HEK293 (cell line): ENCODE results near the gene SELPLG.
"Not testable (repeated sequence)": the region's sequence is repeated elsewhere in the genome, so short reads cannot be mapped to it uniquely, and the experiment has no call there.

Source experiments
- CTCF ChIA-PET: fragments of 350-600 bp; formaldehyde crosslinking; extraction: SDS; loops from one replicate; lab custom pipeline; 2021; ENCODE audit warnings: antibody characterized with exemption; lab: Yijun Ruan, JAX
- POLR2A ChIA-PET: fragments of 300-600 bp; formaldehyde crosslinking; extraction: SDS; loops from one replicate; lab custom pipeline; 2020; ENCODE audit warnings: antibody characterized with exemption, inconsistent platforms; lab: Yijun Ruan, JAX
- H3K27ac ChIP-seq: fragments of 200-500 bp; sonication (Bioruptor generic); 2 replicates; pipeline ENCODE4 v1.5.1; 2014; ENCODE audit warnings: low read depth, low read length, control low read depth, inconsistent platforms; ENCODE audit errors: extremely low read depth
- H3K36me3 ChIP-seq, 2 experiments: fragments of 200-500 bp in 1 of 2; sonication (Bioruptor generic) in 1 of 2; 1 replicate in 1 of 2; 2 replicates in 1 of 2; pipeline ENCODE4 v1.5.1; 2014 to 2017; ENCODE audit warnings: inconsistent platforms in 2 of 2, low read length in 2 of 2; ENCODE audit not compliant: control insufficient read depth in 2 of 2, insufficient read depth in 1 of 2
- H3K4me1 ChIP-seq: fragments of 200-500 bp; sonication (Bioruptor generic); 2 replicates; pipeline ENCODE4 v1.5.1; 2014; ENCODE audit warnings: mild to moderate bottlenecking, low read length, inconsistent platforms; ENCODE audit not compliant: control insufficient read depth, insufficient read depth
- H3K4me3 ChIP-seq: 2 replicates; pipeline ENCODE4 v1.5.1; 2011; ENCODE audit warnings: low read depth, mild to moderate bottlenecking, control low read depth, low read length, moderate library complexity
- H3K9me3 ChIP-seq: fragments of 200-500 bp; sonication (Bioruptor generic); 2 replicates; pipeline ENCODE4 v1.5.1; 2014; ENCODE audit warnings: low read depth, low read length, inconsistent platforms; ENCODE audit not compliant: control insufficient read depth, insufficient read depth
- GFI1B ChIP-seq: fragments of 450-650 bp; formaldehyde crosslinking; IDR thresholded peaks from 2 replicates; pipeline ENCODE4 v1.5.1; 2016; ENCODE audit warnings: missing biosample characterization, missing genetic modification characterization
- GLIS1 ChIP-seq: fragments of 450-650 bp; formaldehyde crosslinking; IDR thresholded peaks from 2 replicates; pipeline ENCODE4 v1.5.1; 2016; ENCODE audit warnings: missing biosample characterization, missing genetic modification characterization
- MEIS1 ChIP-seq: sonication (generic); formaldehyde crosslinking; IDR thresholded peaks from 2 replicates; pipeline ENCODE4 v1.8.1; 2022; ENCODE audit warnings: missing genetic modification reagents, mild to moderate bottlenecking, borderline replicate concordance
- MYNN ChIP-seq: fragments of 450-650 bp; formaldehyde crosslinking; IDR thresholded peaks from 2 replicates; pipeline ENCODE4 v1.5.1; 2016; ENCODE audit warnings: missing biosample characterization, missing genetic modification characterization, borderline replicate concordance
- WT1 ChIP-seq: fragments of 450-650 bp; formaldehyde crosslinking; IDR thresholded peaks from 2 replicates; pipeline ENCODE4 v1.5.1; 2016; ENCODE audit warnings: missing biosample characterization, missing genetic modification characterization
- ZBTB1 ChIP-seq: fragments of 450-650 bp; formaldehyde crosslinking; IDR thresholded peaks from 2 replicates; pipeline ENCODE4 v1.5.1; 2016; ENCODE audit warnings: missing biosample characterization, missing genetic modification characterization
- ZBTB20 ChIP-seq: fragments of 450-650 bp; formaldehyde crosslinking; IDR thresholded peaks from 2 replicates; pipeline ENCODE4 v1.5.1; 2016; ENCODE audit warnings: missing biosample characterization, missing genetic modification characterization
- ZBTB26 ChIP-seq: fragments of 450-650 bp; formaldehyde crosslinking; optimal IDR thresholded peaks from 2 replicates; pipeline ENCODE3; 2016; ENCODE audit warnings: missing biosample characterization, mild to moderate bottlenecking, missing genetic modification characterization
- ZFP37 ChIP-seq: fragments of 450-650 bp; formaldehyde crosslinking; IDR thresholded peaks from 2 replicates; pipeline ENCODE4 v1.5.1; 2016; ENCODE audit warnings: missing biosample characterization, missing genetic modification characterization
- ZNF121 ChIP-seq: fragments of 450-650 bp; formaldehyde crosslinking; IDR thresholded peaks from 2 replicates; pipeline ENCODE4 v1.5.1; 2016; ENCODE audit warnings: missing biosample characterization, missing genetic modification characterization
- ZNF138 ChIP-seq: fragments of 450-650 bp; formaldehyde crosslinking; IDR thresholded peaks from 2 replicates; pipeline ENCODE4 v1.5.1; 2016; ENCODE audit warnings: missing biosample characterization, missing genetic modification characterization, borderline replicate concordance
- ZNF16 ChIP-seq: fragments of 450-650 bp; formaldehyde crosslinking; IDR thresholded peaks from 2 replicates; pipeline ENCODE4 v1.5.1; 2016; ENCODE audit warnings: low read depth, missing biosample characterization, missing genetic modification characterization
- ZNF18 ChIP-seq: fragments of 450-650 bp; formaldehyde crosslinking; IDR thresholded peaks from 2 replicates; pipeline ENCODE4 v1.5.1; 2016; ENCODE audit warnings: missing biosample characterization, missing genetic modification characterization
- ZNF211 ChIP-seq: fragments of 450-650 bp; formaldehyde crosslinking; IDR thresholded peaks from 2 replicates; pipeline ENCODE4 v1.5.1; 2016; ENCODE audit warnings: low read depth, missing biosample characterization, missing genetic modification characterization
- ZNF311 ChIP-seq: fragments of 450-650 bp; formaldehyde crosslinking; IDR thresholded peaks from 2 replicates; pipeline ENCODE4 v1.5.1; 2017; ENCODE audit warnings: missing biosample characterization, missing genetic modification characterization, borderline replicate concordance
- ZNF341 ChIP-seq: fragments of 450-650 bp; formaldehyde crosslinking; IDR thresholded peaks from 2 replicates; pipeline ENCODE4; 2016; ENCODE audit warnings: low read depth, missing biosample characterization, missing genetic modification characterization
- ZNF366 ChIP-seq: fragments of 450-650 bp; formaldehyde crosslinking; conservative IDR thresholded peaks from 2 replicates; pipeline ENCODE4 v1.5.1; 2016; ENCODE audit warnings: missing biosample characterization, missing genetic modification characterization
- ZNF530 ChIP-seq: fragments of 450-650 bp; formaldehyde crosslinking; IDR thresholded peaks from 2 replicates; pipeline ENCODE4 v1.5.1; 2016; ENCODE audit warnings: low read depth, missing biosample characterization, missing genetic modification characterization
- ZNF544 ChIP-seq: fragments of 450-650 bp; formaldehyde crosslinking; IDR thresholded peaks from 2 replicates; pipeline ENCODE4 v1.5.0; 2017; ENCODE audit warnings: missing biosample characterization, missing genetic modification characterization
- ZNF548 ChIP-seq: fragments of 450-650 bp; formaldehyde crosslinking; IDR thresholded peaks from 2 replicates; pipeline ENCODE4 v1.5.1; 2016; ENCODE audit warnings: missing biosample characterization, missing genetic modification characterization
- ZNF549 ChIP-seq: fragments of 450-650 bp; IDR thresholded peaks from 2 replicates; pipeline ENCODE4 v1.5.1; 2018; ENCODE audit warnings: missing biosample characterization, missing genetic modification characterization, mild to moderate bottlenecking, inconsistent platforms, moderate library complexity
- ZNF555 ChIP-seq: fragments of 450-650 bp; formaldehyde crosslinking; conservative IDR thresholded peaks from 2 replicates; pipeline ENCODE4 v1.5.1; 2017; ENCODE audit warnings: missing biosample characterization, mild to moderate bottlenecking, missing genetic modification characterization, inconsistent platforms
- ZNF600 ChIP-seq: fragments of 450-650 bp; formaldehyde crosslinking; IDR thresholded peaks from 2 replicates; pipeline ENCODE4 v1.5.1; 2016; ENCODE audit warnings: missing biosample characterization, missing genetic modification characterization
- ZNF785 ChIP-seq: fragments of 450-650 bp; formaldehyde crosslinking; IDR thresholded peaks from 2 replicates; pipeline ENCODE4 v1.5.1; 2016; ENCODE audit warnings: missing biosample characterization, missing genetic modification characterization
- TF ChIP-seq, protein P1 (sequence below): fragments of 450-650 bp; formaldehyde crosslinking; IDR thresholded peaks from 2 replicates; pipeline ENCODE4 v1.5.1; 2016; ENCODE audit warnings: missing biosample characterization, missing genetic modification characterization

The SELPLG gene

GRCh38 chr12:108633081-108633533 is 587 bp downstream of the SELPLG start:
- Histone ChIP-seq H3K4me3 (no peak overlapping the region), H3K4me1 (no peaks in the 10 kb centered on the region; the same call in 1 of the 2 replicates), H3K27ac (no peak overlapping the region), H3K9me3 (no peaks in the 10 kb centered on the region), H3K36me3 (no peaks in the 10 kb centered on the region)
- ChIA-PET POLR2A (no interaction called here), CTCF (interaction anchor here (3.9 kb wide), 1 partner anchor 15 kb away, joined by 27 read pairs; no protein-coding TSS in a partner anchor)
- TF ChIP-seq ZNF549 (tag by site-specific recombination) (no peak), ZNF311 (tag by site-specific recombination) (no peak), ZNF530 (tag by site-specific recombination) (no peak), MEIS1 (CRISPR knock-in tag) (no peak), ZNF366 (tag by site-specific recombination) (no peak), ZBTB1 (tag by site-specific recombination) (no peak), ZNF121 (tag by site-specific recombination) (no peak), ZNF544 (tag by site-specific recombination) (no peak), ZNF785 (tag by site-specific recombination) (no peak), ZNF138 (no peak), ZNF16 (tag by site-specific recombination) (no peak), ZNF211 (tag by site-specific recombination) (no peak)

- not testable (repeated sequence) for H3K27ac ChIP-seq, H3K4me3 ChIP-seq, H3K4me1 ChIP-seq, H3K9me3 ChIP-seq, H3K36me3 ChIP-seq
- TF ChIP-seq ZNF121 (tag by site-specific recombination) = 0 out of 2 replicates have a peak, but pooled peaks have one; percentile 49
- CTCF ChIA-PET = interaction anchor here (0.8 to 3.9 kb wide), 4 partner anchors 9 to 173 kb away, joined by 3 to 27 read pairs (median 3); no protein-coding TSS in a partner anchor
- POLR2A ChIA-PET = interaction anchor here (1.2 to 1.3 kb wide), 2 partner anchors 69 to 207 kb away, joined by 3 to 5 read pairs; partner anchors contain the start of gene ISCU
Measured at GRCh38 chr12:108631261-108631660, 2.4 kb downstream of the SELPLG start.

DNA sequence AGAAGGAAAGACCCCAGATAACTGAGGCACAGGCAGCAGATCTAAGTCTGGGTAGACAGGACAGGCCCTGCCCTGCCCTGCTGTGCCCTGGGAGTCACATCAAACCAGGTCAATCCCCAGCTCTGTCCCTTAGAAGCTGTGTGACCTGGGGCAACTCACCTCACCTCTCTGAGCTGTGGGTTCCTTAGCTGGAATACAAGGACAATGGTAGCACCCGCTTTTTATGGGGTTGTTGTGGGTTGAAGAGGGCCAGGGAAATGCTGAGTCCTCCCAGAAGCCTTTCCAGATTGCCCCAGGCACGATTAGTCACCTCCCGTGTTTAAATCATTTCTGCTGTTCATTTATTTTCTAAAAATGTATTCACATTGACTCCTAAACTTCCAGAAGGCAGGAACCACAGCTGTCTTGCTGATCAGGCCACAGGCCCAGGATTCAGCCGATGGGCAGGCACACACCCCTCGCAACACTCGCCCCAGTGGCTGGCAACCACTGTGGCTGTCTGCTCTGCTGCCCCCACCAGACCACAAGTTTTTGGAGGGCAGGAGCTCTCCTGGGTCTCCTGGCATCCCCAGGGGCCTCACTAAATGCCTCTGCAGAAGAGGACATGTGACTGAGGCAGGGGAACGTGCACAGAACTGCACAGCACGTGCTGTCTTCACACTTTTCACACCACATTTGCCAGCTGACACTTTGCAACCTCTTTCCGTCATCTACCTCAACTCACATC is 3.0 kb downstream of the SELPLG start:
- H3K4me1 ChIP-seq = no peaks in the 10 kb centered on the region; the same call in 1 of the 2 replicates
- H3K9me3 ChIP-seq = no peaks in the 10 kb centered on the region
- H3K4me3 ChIP-seq = no peak overlapping the region
- H3K27ac ChIP-seq = no peak overlapping the region
- no peaks in the 10 kb centered on the region for H3K36me3 ChIP-seq
- ChIA-PET POLR2A (interaction anchor here (1.2 to 1.3 kb wide), 2 partner anchors 68 to 208 kb away, joined by 3 to 5 read pairs; partner anchors contain the start of gene ISCU), CTCF (interaction anchor here (0.7 to 3.9 kb wide), 4 partner anchors 13 to 712 kb away, joined by 3 to 27 read pairs (median 3); no protein-coding TSS in a partner anchor)
- peak; percentile 32; the same call in 1 of the 2 replicates for TF ChIP-seq ZNF548
- TF ChIP-seq GLIS1 (tag by site-specific recombination) = peak; percentile 61
- no peak for TF ChIP-seq WT1 (tag by site-specific recombination)
- peak; percentile 46 for TF ChIP-seq ZBTB20 (tag by site-specific recombination)
- peak; percentile 1 for TF ChIP-seq ZBTB26 (tag by site-specific recombination)
- no peak for TF ChIP-seq MYNN (tag by site-specific recombination)
- TF ChIP-seq ZNF18 (tag by site-specific recombination) = peak; percentile 96
- TF ChIP-seq ZFP37 (tag by site-specific recombination) = no peak
- TF ChIP-seq ZNF600 (tag by site-specific recombination) = peak; percentile 23; the same call in 1 of the 2 replicates
- 0 out of 2 replicates have a peak, but pooled peaks have one; percentile 11 for TF ChIP-seq ZNF341 (tag by site-specific recombination)
- TF ChIP-seq, protein P1, sequence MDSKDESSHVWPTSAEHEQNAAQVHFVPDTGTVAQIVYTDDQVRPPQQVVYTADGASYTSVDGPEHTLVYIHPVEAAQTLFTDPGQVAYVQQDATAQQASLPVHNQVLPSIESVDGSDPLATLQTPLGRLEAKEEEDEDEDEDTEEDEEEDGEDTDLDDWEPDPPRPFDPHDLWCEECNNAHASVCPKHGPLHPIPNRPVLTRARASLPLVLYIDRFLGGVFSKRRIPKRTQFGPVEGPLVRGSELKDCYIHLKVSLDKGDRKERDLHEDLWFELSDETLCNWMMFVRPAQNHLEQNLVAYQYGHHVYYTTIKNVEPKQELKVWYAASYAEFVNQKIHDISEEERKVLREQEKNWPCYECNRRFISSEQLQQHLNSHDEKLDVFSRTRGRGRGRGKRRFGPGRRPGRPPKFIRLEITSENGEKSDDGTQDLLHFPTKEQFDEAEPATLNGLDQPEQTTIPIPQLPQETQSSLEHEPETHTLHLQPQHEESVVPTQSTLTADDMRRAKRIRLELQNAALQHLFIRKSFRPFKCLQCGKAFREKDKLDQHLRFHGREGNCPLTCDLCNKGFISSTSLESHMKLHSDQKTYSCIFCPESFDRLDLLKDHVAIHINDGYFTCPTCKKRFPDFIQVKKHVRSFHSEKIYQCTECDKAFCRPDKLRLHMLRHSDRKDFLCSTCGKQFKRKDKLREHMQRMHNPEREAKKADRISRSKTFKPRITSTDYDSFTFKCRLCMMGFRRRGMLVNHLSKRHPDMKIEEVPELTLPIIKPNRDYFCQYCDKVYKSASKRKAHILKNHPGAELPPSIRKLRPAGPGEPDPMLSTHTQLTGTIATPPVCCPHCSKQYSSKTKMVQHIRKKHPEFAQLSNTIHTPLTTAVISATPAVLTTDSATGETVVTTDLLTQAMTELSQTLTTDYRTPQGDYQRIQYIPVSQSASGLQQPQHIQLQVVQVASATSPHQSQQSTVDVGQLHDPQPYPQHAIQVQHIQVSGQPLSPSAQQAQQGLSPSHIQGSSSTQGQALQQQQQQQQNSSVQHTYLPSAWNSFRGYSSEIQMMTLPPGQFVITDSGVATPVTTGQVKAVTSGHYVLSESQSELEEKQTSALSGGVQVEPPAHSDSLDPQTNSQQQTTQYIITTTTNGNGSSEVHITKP (tag by site-specific recombination) = peak; percentile 66
- TF ChIP-seq ZNF555 (tag by site-specific recombination) = no peak
- no peak for TF ChIP-seq GFI1B (tag by site-specific recombination)
